BLaER1 treated with 17β-estradiol and CSF1 and Interleukin-3, amounts not matched to agents 10 nM and 100 nM (cell line): Measurements from ENCODE around the gene ADAMTSL1.

ENCODE experiments used
- H3K27ac ChIP-seq, 11 experiments: shearing (Covaris generic); formaldehyde crosslinking; 2 replicates each; pipeline ENCODE4 v1.8.1; 2022
- H3K27me3 ChIP-seq, 11 experiments: shearing (Covaris generic); formaldehyde crosslinking; 2 replicates each; pipeline ENCODE4 v1.8.1; 2022
- H3K36me3 ChIP-seq, 11 experiments: shearing (Covaris generic); formaldehyde crosslinking; 2 replicates each; pipeline ENCODE4 v1.8.1; 2022
- H3K4me1 ChIP-seq, 10 experiments: shearing (Covaris generic); formaldehyde crosslinking; 2 replicates each; pipeline ENCODE4 v1.8.1; 2022
- H3K4me2 ChIP-seq, 11 experiments: shearing (Covaris generic); formaldehyde crosslinking; 2 replicates each; pipeline ENCODE4 v1.8.1; 2022
- H3K4me3 ChIP-seq, 10 experiments: shearing (Covaris generic); formaldehyde crosslinking; 2 replicates each; pipeline ENCODE4 v1.8.1; 2022
- H3K9ac ChIP-seq, 11 experiments: shearing (Covaris generic); formaldehyde crosslinking; 2 replicates each; pipeline ENCODE4 v1.8.1; 2022
- H3K9me3 ChIP-seq, 11 experiments: shearing (Covaris generic); formaldehyde crosslinking; replicated peaks in 1 of 11; 2 replicates each; pipeline ENCODE4 v1.8.1; 2022
- H4K20me1 ChIP-seq, 11 experiments: shearing (Covaris generic); formaldehyde crosslinking; 2 replicates each; pipeline ENCODE4 v1.8.1; 2022
- Cebpa-rat ChIP-seq, 11 experiments: shearing (Covaris generic); IDR thresholded peaks; 2 replicates each; pipeline ENCODE4 v1.8.1; 2022

The ADAMTSL1 gene

DNA sequence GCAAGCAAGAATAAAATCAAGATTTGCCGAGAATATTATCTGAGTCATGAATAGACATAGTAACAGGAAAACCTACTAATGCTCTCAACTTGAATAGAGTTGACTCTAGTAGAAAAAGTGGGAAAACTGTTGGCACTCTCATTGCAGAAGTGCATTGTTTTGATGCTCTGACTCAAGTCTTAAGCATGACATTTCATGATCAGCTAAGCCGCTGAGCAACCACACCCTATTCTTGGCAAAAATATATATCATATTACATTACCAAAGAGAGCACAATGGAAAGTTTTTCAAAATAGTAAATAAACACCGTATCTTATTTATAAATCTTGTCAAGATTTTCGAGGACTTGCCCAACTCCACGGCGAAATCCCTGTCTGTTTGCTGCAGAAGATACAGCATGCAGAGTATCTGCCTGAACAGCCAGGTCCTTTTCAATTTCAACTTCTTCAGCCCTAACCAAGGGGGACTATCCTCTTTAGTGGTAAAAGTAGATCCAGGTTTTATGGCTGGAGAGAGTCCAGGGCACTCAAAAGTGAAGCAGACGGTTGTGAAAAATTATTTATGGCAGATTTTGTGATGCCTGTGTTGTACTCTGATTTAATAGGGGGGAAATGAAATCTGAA, 13.9 kb upstream of the ADAMTSL1 start:
- no peak overlapping the region for H3K4me2 ChIP-seq
- no peak overlapping the region for H3K27ac ChIP-seq
- no peaks in the 10 kb centered on the region for H4K20me1 ChIP-seq
- H3K4me3 ChIP-seq, result no peak overlapping the region
- H3K9me3 ChIP-seq, result no peaks in the 10 kb centered on the region
- no peak overlapping the region for H3K9ac ChIP-seq
- TF ChIP-seq Cebpa-rat (IDR thresholded peaks at IDR 0.05), result no peak
- no peaks in the 10 kb centered on the region for H3K4me1 ChIP-seq
- no peaks in the 10 kb centered on the region for H3K27me3 ChIP-seq
- no peaks in the 10 kb centered on the region for H3K36me3 ChIP-seq

DNA sequence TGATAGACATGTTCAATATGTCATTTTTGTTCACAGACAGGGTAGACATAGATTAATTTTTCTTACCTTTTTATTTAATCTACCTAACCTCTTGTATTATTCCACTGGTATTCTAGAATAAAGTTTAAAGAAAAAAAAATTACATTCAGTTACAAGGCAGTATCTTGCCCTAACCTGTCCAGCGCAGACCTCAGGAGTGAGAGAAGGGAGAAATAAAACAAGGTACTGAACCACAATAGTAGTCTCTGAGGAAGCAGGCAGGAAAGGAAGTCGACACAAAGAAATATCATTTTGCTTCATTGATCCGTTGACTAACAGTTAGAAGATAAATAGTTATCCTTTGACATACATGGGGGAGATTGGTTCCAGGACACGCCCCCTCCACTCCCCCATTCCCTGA, 12.5 kb upstream of the ADAMTSL1 start:
- H3K4me3 ChIP-seq, result no peak overlapping the region
- H3K9me3 ChIP-seq, result no peaks in the 10 kb centered on the region
- no peak overlapping the region for H3K4me2 ChIP-seq
- H4K20me1 ChIP-seq, result no peaks in the 10 kb centered on the region
- H3K27me3 ChIP-seq, result no peaks in the 10 kb centered on the region
- H3K36me3 ChIP-seq, result no peaks in the 10 kb centered on the region
- H3K9ac ChIP-seq, result no peak overlapping the region
- TF ChIP-seq Cebpa-rat (IDR thresholded peaks at IDR 0.05), result no peak
- H3K4me1 ChIP-seq, result no peaks in the 10 kb centered on the region
- no peak overlapping the region for H3K27ac ChIP-seq

- TF ChIP-seq Cebpa-rat (IDR thresholded peaks at IDR 0.05), result no peak
- H3K9me3 ChIP-seq, result no peaks in the 10 kb centered on the region
- H3K4me2 ChIP-seq, result no peak overlapping the region
- H3K4me1 ChIP-seq, result no peaks in the 10 kb centered on the region
- no peak overlapping the region for H3K9ac ChIP-seq
- H3K4me3 ChIP-seq, result no peak overlapping the region
- no peak overlapping the region for H3K27ac ChIP-seq
- no peaks in the 10 kb centered on the region for H3K36me3 ChIP-seq
- no peaks in the 10 kb centered on the region for H4K20me1 ChIP-seq
- H3K27me3 ChIP-seq, result no peaks in the 10 kb centered on the region
Measured at GRCh38 chr9:18463991-18464390, 10.0 kb upstream of the ADAMTSL1 start.

DNA sequence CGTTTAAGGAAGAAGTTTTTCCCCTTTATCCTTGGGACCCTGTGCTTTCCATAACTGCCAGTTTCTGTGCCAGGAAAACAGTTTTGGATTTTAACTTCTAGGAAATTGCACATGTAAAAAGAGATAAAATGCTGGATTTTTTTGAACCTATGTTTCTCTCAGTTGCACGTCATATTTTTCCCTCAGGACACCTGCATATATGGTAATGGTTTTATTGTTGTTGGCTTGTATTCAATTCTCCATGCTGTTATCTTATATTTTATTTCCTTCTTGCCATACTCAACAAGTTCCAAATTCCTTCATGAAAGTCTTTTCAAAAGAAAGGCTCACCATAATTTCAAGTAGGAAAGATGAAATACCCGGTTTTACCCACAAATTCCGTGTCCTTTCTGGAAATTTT, 7.9 kb upstream of the ADAMTSL1 start:
- no peaks in the 10 kb centered on the region for H3K36me3 ChIP-seq
- H3K4me2 ChIP-seq, result no peak overlapping the region
- H3K27me3 ChIP-seq, result no peaks in the 10 kb centered on the region
- no peak overlapping the region for H3K4me3 ChIP-seq
- H3K9me3 ChIP-seq, result peaks cover 0 to 8% (median 4%) of the 10 kb centered on the region in 11 experiments; a peak in 6 of 22 replicates
- H3K4me1 ChIP-seq, result peaks cover 0 to 8% (median 0%) of the 10 kb centered on the region in 10 experiments; a peak in 1 of 20 replicates
- H3K9ac ChIP-seq, result no peak overlapping the region
- no peak overlapping the region for H3K27ac ChIP-seq
- no peaks in the 10 kb centered on the region for H4K20me1 ChIP-seq
- TF ChIP-seq Cebpa-rat (IDR thresholded peaks at IDR 0.05), result no peak

DNA sequence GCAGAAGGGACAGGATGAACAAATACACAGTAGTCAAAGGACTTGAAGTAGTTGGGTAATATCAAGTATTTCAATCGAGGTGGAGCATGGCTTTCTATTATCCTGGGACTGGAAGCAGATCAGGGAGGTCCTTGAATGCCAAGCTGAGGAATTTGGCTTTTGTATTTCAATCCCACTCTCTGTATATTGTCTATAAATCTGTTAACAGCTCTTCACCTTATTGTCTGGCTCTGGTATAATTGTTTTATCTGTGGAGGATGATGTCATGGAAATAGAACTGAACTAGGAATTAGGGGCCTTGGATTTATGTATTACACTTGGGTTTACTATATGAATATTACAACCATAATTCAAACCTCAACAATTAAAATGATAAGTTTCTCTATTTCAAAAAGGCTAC, 6.3 kb upstream of the ADAMTSL1 start:
- peaks cover 0 to 8% (median 4%) of the 10 kb centered on the region in 11 experiments; a peak in 6 of 22 replicates for H3K9me3 ChIP-seq
- no peak overlapping the region for H3K4me2 ChIP-seq
- H4K20me1 ChIP-seq, result no peaks in the 10 kb centered on the region
- TF ChIP-seq Cebpa-rat (IDR thresholded peaks at IDR 0.05), result no peak
- no peak overlapping the region for H3K9ac ChIP-seq
- no peak overlapping the region for H3K27ac ChIP-seq
- H3K4me1 ChIP-seq, result peaks cover 0 to 8% (median 0%) of the 10 kb centered on the region in 10 experiments; a peak in 1 of 20 replicates
- no peak overlapping the region for H3K4me3 ChIP-seq
- H3K36me3 ChIP-seq, result no peaks in the 10 kb centered on the region
- H3K27me3 ChIP-seq, result no peaks in the 10 kb centered on the region

DNA sequence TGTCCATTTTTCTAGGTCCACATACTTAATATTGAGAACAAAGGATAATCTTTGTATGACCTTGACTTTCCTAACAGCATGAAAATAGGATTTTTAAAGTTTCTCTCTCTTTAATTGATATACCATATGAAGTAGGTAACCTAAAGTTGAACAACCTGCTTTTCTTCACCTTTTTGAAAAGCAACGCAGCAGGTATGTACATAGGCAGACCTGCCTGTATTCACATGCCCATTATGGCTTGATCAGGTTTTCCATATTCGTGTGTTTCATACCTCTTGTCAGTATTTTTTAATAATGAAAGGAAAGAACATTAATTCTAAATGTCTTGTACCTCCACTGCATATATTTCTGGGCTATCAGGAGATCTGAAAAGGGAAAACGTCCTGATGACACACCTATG, 1.5 kb upstream of the ADAMTSL1 start:
- Histone ChIP-seq H3K4me3 (no peak overlapping the region), H3K4me2 (no peak overlapping the region)

GRCh38 chr9:18472841-18473251, 1.1 kb upstream of the ADAMTSL1 start:
- Histone ChIP-seq H3K36me3 (no peaks in the 10 kb centered on the region), H3K27ac (no peak overlapping the region), H3K4me3 (no peak overlapping the region), H4K20me1 (no peaks in the 10 kb centered on the region), H3K27me3 (no peaks in the 10 kb centered on the region), H3K4me2 (no peak overlapping the region), H3K9me3 (peaks cover 0 to 8% (median 4%) of the 10 kb centered on the region in 11 experiments; a peak in 6 of 22 replicates), H3K9ac (no peak overlapping the region), H3K4me1 (peaks cover 0 to 8% (median 0%) of the 10 kb centered on the region in 10 experiments; a peak in 1 of 20 replicates)
- TF ChIP-seq Cebpa-rat (IDR thresholded peaks at IDR 0.05), result no peak

More for the DNA sequence above, 1.5 kb upstream of the ADAMTSL1 start:
- H3K9ac ChIP-seq, result no peak overlapping the region
- no peak for TF ChIP-seq Cebpa-rat (IDR thresholded peaks at IDR 0.05)
- no peaks in the 10 kb centered on the region for H4K20me1 ChIP-seq
- no peak overlapping the region for H3K27ac ChIP-seq
- no peaks in the 10 kb centered on the region for H3K36me3 ChIP-seq
- peaks cover 0 to 8% (median 0%) of the 10 kb centered on the region in 10 experiments; a peak in 1 of 20 replicates for H3K4me1 ChIP-seq
- H3K9me3 ChIP-seq, result peaks cover 0 to 8% (median 4%) of the 10 kb centered on the region in 11 experiments; a peak in 6 of 22 replicates
- H3K27me3 ChIP-seq, result no peaks in the 10 kb centered on the region

DNA sequence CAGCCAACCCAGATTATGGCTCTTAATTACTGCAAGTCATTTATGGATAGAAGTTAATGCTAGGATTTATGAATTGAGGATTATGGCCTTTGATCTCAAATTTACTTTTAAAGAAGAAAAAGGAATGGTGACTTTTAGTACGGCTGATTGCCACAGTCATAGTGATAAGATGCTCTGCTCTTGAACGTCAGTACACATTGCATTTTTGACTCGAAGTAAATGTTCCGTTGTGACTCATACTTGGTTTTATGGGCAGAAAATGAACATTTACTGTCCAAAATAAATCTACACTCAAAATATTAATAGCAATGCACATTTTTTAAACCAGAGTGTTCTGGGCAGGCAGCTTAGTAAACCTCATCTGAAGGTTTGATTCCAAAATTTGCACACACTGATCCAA, 830 bp downstream of the ADAMTSL1 start:
- Histone ChIP-seq H3K4me3 (no peak overlapping the region), H3K27me3 (no peaks in the 10 kb centered on the region), H3K9me3 (peaks cover 0 to 4% (median 0%) of the 10 kb centered on the region in 11 experiments; a peak in 5 of 22 replicates), H4K20me1 (no peaks in the 10 kb centered on the region), H3K27ac (no peak overlapping the region), H3K9ac (no peak overlapping the region), H3K36me3 (no peaks in the 10 kb centered on the region), H3K4me1 (peaks cover 0 to 8% (median 0%) of the 10 kb centered on the region in 10 experiments; a peak in 1 of 20 replicates), H3K4me2 (no peak overlapping the region)
- no peak for TF ChIP-seq Cebpa-rat (IDR thresholded peaks at IDR 0.05)

- Histone ChIP-seq H3K27ac (no peak overlapping the region), H3K36me3 (no peaks in the 10 kb centered on the region), H3K9ac (no peak overlapping the region), H3K27me3 (no peaks in the 10 kb centered on the region), H3K4me1 (peaks cover 0 to 8% (median 4%) of the 10 kb centered on the region in 10 experiments; a peak in 8 of 20 replicates), H3K4me3 (no peak overlapping the region), H4K20me1 (no peaks in the 10 kb centered on the region), H3K9me3 (no peaks in the 10 kb centered on the region), H3K4me2 (no peak overlapping the region)
- no peak for TF ChIP-seq Cebpa-rat (IDR thresholded peaks at IDR 0.05)
Measured at GRCh38 chr9:18477121-18477660, 3.2 kb downstream of the ADAMTSL1 start.

- no peak overlapping the region for H3K4me2 ChIP-seq
Measured at GRCh38 chr9:18477719-18478118, 3.8 kb downstream of the ADAMTSL1 start.

More at GRCh38 chr9:18477719-18478118, 3.8 kb downstream of the ADAMTSL1 start:
- no peak for TF ChIP-seq Cebpa-rat (IDR thresholded peaks at IDR 0.05)
- Histone ChIP-seq H3K36me3 (no peaks in the 10 kb centered on the region), H3K9ac (no peak overlapping the region), H3K27me3 (no peaks in the 10 kb centered on the region), H3K9me3 (no peaks in the 10 kb centered on the region), H3K4me3 (no peak overlapping the region), H4K20me1 (no peaks in the 10 kb centered on the region), H3K4me1 (peaks cover 0 to 8% (median 4%) of the 10 kb centered on the region in 10 experiments; a peak in 8 of 20 replicates), H3K27ac (no peak overlapping the region)
